GM18861 (cell line): ENCODE measurements around the gene DBNL.

Source experiments
- ATAC-seq: cut with Tn5 transposase; IDR thresholded peaks from one replicate; pipeline ENCODE4 v1.9.1; 2021; ENCODE audit not compliant: unreplicated experiment

The DBNL gene

DNA sequence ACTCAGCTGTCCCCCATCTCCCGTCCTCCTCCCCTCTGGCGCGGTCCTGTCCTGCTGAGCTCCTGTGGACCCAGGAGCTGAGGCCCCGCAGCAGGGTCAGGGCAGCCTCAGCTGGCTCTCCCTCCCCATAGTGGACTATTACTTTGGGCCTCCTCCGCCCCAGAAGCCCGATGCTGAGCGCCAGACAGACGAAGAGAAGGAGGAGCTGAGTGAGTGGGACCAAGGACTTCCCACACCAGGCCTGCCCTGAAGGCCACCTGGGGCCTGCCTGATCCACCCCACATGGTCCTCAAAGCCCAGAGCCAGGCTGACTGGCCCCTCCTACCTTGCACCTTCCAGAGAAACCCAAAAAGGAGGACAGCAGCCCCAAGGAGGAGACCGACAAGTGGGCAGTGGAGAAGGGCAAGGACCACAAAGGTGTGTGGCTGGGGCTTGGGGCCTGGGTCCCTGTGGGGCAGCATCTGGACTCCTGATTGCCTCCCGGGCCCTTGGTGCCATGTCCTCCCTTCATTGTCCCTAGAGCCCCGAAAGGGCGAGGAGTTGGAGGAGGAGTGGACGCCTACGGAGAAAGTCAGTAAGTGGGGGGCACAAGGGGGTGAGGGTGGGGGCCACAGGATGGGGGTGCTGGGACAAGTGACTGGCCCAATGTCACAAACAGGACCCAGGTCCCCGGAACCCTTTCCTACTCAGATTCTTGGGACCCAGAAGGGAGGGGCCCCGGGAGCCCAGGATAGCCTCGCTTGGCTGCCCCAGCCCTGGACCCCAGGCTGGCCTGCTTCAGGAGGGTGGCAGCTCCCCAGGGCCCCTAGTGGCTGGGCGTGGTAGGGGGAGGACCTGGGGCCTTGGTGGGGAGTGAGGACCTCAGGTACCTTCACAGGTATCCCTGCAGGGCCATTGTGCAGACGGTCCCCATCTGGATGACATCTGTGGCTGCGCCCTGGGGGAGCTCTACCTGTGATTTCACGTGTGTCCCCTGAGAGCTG, 64.6 kb downstream of the DBNL start:
- ATAC-seq, result no peak

DNA sequence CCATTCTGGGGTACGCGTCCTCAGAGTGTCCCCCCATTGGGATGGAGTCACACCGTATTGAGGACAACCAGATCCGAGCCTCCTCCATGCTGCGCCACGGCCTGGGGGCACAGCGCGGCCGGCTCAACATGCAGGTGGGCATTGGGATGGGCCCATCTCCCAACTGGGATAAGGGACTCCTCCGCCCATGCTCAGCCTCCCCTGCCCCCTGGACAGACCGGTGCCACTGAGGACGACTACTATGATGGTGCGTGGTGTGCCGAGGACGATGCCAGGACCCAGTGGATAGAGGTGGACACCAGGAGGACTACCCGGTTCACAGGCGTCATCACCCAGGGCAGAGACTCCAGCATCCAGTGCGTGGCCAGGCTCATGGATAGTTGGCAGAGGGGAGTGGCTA, 65.5 kb downstream of the DBNL start:
- ATAC-seq, result no peak

DNA sequence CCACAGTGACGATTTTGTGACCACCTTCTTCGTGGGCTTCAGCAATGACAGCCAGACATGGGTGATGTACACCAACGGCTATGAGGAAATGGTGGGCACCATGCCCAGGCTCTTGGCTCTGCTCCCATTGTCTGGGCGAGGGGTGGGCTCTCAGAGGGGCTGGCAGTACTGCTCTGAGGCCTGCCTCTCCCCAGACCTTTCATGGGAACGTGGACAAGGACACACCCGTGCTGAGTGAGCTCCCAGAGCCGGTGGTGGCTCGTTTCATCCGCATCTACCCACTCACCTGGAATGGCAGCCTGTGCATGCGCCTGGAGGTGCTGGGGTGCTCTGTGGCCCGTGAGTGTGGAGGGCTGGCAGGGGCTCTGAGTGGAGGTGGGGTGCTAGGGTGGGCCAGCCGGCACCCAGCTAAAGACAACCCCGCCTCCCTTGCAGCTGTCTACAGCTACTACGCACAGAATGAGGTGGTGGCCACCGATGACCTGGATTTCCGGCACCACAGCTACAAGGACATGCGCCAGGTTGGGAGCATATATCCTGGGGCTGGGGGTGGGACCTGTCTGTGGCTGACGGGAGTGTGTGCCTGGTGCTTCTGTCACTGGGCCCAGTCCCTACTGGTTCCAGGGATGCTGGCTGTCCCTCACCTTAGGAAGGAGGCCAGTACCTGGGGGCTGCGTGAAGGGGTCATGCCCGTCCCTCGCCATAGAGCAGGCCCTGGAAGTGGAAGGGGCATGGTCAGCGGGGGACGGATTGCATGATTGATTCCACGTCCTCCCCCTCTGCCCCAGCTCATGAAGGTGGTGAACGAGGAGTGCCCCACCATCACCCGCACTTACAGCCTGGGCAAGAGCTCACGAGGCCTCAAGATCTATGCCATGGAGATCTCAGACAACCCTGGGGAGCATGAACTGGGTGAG, 66.5 kb downstream of the DBNL start:
- ATAC-seq, result no peak
